ENCODE data around the gene KRTCAP3.

The KRTCAP3 gene

DNA sequence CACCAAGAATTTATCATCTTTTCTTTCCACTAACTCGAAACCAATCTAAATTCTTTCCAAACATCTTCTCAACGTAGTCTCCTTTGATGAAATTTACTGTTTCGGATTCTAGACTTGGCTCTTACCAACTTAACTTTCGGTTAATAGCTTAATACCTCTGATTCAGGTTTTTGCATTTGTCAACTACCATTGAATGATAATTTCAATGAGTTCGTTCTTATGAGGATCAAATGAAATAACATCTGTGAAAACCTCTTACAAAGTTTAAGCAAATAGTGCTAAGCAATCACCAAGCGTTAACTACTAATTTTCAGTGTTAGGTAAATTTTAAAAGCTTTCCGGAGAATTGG is 14.3 kb upstream of the KRTCAP3 start:
- H3K4me1 Mint-ChIP-seq (ENCODE audit: low read depth): peaks cover 35% of the 10 kb centered on the region
- peak overlapping the region; percentile 95 for H3K4me3 Mint-ChIP-seq
- no peaks in the 10 kb centered on the region for H3K27me3 Mint-ChIP-seq
- H3K9me3 Mint-ChIP-seq (ENCODE audit: low read depth): no peaks in the 10 kb centered on the region
- H3K36me3 Mint-ChIP-seq: no peaks in the 10 kb centered on the region
- peak overlapping the region; percentile 97 for H3K27ac Mint-ChIP-seq

DNA sequence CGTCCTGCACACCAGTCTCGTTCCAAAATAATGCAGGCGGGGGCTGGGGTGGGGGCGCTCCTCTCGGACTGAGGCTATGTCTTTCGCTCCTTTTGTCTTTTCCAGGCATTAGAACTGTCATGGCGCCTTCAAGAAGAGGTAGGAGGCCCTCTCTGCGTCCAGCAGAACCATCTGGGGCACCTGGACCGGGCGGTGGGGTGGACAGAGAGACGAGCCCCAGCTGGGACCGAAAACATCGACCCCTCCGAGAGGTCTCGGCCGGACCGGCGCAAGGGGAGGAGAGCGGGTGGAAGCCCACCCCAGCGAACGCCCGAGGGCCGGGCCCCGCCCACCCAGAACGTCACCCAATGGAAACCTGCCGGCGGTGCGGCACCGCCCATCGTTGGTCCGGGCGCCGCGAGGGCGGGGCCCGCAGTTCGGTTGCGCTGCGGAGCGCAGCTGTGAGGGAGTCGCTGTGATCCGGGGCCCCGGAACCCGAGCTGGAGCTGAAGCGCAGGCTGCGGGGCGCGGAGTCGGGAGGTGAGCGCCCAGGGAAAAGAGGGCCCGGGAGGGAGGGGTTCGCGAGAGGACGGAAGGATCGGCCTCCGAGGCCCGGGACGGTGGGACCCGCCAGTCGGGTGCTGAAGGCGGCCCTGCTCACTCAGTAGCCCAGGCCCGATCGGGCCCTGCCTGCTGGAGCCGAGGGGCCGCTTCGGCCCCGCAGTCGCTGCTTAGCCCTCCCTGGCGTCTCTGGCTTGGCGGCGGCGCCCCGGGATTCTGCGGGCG is 13.8 kb upstream of the KRTCAP3 start, which contains the start of gene NRBP1:
NRBP1 (plus strand) TSS at position 419 of the 765 bp plus-strand sequence. CDS start 4,643 bp downstream, outside the sequence.
- Mint-ChIP-seq H3K27ac (peak within 1 kb of the TSS; percentile 97), H3K27me3 (no peaks in the 10 kb centered on the region), H3K4me3 (peak within 1 kb of the TSS; percentile 98), H3K9me3 (ENCODE audit: low read depth) (no peaks in the 10 kb centered on the region), H3K4me1 (ENCODE audit: low read depth) (peaks cover 40% of the 10 kb centered on the region), H3K36me3 (no peaks in the 10 kb centered on the region)

DNA sequence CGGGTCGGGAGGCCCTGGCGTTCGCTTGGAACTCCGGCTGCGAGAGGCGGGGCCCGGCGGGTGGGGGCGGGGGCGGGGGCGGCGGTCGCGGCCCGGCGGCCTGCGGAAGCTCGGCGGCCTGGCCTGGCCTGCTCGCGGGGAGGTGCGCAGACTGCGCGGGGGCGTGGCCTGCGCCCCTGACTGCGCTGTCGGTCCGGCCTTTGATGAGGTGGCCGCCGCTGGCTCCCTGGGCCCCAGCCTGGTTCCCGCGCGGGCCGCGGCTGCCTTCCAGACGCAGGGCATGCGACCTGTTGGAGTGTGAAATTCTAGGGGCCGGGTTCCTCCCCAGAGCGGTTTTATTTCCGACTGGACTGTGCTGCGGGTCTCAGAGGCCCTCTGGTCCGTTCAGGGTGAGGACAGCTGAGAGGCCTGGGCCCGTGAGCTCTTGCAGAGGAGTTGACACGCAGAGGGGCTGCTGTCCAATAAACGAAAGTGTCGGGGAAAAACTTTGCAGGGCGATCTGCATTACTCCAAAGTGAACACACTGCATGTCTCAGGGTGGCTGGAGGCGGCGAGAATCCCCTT is 13.1 kb upstream of the KRTCAP3 start:
- Mint-ChIP-seq H3K36me3 (peaks cover 3% of the 10 kb centered on the region), H3K9me3 (ENCODE audit: low read depth) (no peaks in the 10 kb centered on the region), H3K27me3 (no peaks in the 10 kb centered on the region), H3K4me1 (ENCODE audit: low read depth) (peaks cover 43% of the 10 kb centered on the region), H3K27ac (peak overlapping the region; percentile 94), H3K4me3 (peak overlapping the region; percentile 98)

DNA sequence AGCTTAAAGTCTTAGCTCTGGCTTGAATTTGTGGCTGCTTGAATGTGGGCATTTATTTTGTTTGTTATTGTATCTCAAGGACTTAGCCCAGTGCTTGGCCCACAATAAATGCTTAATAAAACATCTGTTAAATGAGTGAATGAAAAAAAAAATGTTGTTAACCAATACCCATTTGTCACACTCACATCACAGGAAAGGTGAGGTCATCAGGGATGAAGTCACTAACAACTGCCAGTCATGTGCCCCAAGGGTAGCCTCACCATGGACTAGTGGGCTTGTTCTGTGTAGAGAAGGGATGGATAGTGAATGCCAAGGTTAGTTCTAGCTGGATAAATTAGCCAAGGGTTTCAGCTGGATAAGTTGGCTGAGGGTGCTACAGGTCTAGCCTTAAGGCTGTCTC is 10.8 kb upstream of the KRTCAP3 start:
- no peaks in the 10 kb centered on the region for H3K9me3 Mint-ChIP-seq (ENCODE audit: low read depth)
- peak overlapping the region; percentile 78 for H3K4me3 Mint-ChIP-seq
- H3K27ac Mint-ChIP-seq: peak overlapping the region; percentile 94
- no peaks in the 10 kb centered on the region for H3K27me3 Mint-ChIP-seq
- peaks cover 6% of the 10 kb centered on the region for H3K36me3 Mint-ChIP-seq
- peaks cover 43% of the 10 kb centered on the region for H3K4me1 Mint-ChIP-seq (ENCODE audit: low read depth)

DNA sequence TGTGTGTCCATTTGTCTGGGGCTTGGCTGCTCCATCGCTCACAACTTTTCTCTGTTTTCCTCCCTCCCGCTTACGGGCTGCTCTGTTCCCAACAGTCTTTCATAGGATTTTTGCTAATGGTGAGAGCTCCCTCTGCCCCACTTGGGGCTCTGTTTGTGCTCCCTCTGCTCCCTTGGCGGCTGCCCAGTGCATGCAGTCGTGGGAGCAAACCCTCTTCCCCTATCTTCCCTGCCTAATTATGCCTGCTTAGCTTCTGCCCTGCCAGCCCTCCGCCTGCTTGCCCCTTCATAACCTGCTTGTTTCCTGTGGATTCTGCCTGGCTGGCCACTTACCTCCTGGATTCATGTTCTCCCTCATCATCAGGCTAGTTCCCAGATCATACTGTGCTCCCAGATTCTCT is 6.6 kb upstream of the KRTCAP3 start:
- Mint-ChIP-seq H3K4me3 (no peak overlapping the region), H3K27me3 (no peaks in the 10 kb centered on the region), H3K27ac (no peak overlapping the region), H3K9me3 (ENCODE audit: low read depth) (no peaks in the 10 kb centered on the region), H3K4me1 (ENCODE audit: low read depth) (peaks cover 23% of the 10 kb centered on the region), H3K36me3 (peaks cover 12% of the 10 kb centered on the region)

DNA sequence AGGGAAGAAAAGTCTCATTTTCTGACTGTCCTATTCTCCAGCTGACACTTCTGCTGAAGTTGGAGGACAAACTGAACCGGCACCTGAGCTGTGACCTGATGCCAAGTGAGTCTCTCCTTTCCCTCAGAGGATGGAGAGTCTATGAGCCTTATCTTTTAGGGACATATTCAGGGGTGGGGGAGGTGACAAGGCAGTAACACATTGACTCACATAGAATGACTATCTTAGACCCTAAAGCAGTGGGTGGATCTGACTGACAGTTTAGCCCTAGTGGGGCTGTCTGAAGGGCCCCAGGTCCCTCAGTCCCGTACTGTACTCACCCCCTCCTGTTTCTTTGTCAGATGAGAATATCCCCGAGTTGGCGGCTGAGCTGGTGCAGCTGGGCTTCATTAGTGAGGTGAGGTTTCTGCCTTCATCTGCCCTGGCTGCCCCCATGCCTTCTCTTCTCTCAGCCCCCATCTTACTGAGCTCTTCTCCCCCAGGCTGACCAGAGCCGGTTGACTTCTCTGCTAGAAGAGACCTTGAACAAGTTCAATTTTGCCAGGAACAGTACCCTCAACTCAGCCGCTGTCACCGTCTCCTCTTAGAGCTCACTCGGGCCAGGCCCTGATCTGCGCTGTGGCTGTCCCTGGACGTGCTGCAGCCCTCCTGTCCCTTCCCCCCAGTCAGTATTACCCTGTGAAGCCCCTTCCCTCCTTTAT is 805 bp upstream of the KRTCAP3 start:
- Mint-ChIP-seq H3K4me3 (no peak overlapping the region), H3K4me1 (ENCODE audit: low read depth) (peaks cover 6% of the 10 kb centered on the region), H3K9me3 (ENCODE audit: low read depth) (no peaks in the 10 kb centered on the region), H3K36me3 (peaks cover 8% of the 10 kb centered on the region), H3K27ac (no peak overlapping the region), H3K27me3 (no peaks in the 10 kb centered on the region)

DNA sequence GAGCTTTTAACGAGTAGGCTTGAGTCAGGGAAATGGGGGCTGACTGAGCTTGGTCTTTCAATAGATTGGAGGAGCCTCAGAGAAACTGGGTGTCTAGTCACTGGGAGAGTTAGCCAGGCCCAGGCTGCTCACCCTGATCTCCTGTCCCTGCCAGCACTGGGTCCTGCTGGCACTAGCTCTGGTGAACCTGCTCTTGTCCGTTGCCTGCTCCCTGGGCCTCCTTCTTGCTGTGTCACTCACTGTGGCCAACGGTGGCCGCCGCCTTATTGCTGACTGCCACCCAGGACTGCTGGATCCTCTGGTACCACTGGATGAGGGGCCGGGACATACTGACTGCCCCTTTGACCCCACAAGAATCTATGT is 720 bp downstream of the KRTCAP3 start:
- Mint-ChIP-seq H3K27ac (no peak overlapping the region), H3K36me3 (peaks cover 8% of the 10 kb centered on the region), H3K27me3 (no peaks in the 10 kb centered on the region), H3K4me1 (ENCODE audit: low read depth) (peaks cover 6% of the 10 kb centered on the region), H3K4me3 (no peak overlapping the region), H3K9me3 (ENCODE audit: low read depth) (no peaks in the 10 kb centered on the region)

DNA sequence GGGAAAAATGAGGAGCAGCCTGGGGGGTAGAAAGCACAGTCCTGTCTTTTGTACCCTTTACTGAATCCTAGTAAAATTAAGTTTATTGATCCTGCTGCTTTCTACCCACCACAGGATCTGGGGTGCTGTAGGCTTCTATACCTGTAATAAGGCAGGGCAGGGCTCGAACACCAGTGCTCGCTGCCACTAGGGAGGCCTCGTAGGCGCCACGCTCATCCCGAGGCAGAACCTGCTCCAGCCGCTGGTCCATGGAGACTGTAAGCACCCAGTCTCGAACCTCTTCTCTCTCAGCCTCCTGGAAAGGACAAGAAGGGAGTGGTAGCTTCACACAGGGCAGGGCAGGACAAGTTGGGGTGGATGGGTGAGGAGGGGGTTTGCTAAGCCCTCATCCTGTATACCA is 3.0 kb downstream of the KRTCAP3 start:
- H3K4me1 Mint-ChIP-seq (ENCODE audit: low read depth): peaks cover 6% of the 10 kb centered on the region
- H3K27me3 Mint-ChIP-seq: no peaks in the 10 kb centered on the region
- no peak overlapping the region for H3K27ac Mint-ChIP-seq
- peaks cover 6% of the 10 kb centered on the region for H3K36me3 Mint-ChIP-seq
- H3K4me3 Mint-ChIP-seq: no peak overlapping the region
- H3K9me3 Mint-ChIP-seq (ENCODE audit: low read depth): no peaks in the 10 kb centered on the region

DNA sequence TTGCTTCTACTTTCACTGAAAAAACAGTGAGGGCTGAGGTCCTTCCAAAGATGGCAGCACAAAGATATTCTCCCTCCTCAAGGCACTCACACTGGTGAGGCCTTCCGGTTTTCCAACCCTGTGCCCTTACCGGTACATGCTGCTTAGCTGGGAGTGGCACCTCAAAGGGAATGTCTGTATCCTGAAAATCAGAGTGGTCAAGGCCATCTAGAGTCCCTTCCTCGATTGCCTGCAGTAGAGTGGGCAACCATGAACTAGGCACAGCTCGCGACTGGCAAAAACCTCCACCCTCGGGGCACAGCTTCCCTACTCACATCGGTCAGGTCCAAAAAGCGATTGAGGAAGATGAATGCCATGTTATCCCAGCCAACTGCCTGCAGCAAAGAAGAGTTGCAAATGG is 3.4 kb downstream of the KRTCAP3 start:
- Mint-ChIP-seq H3K36me3 (peaks cover under 1% of the 10 kb centered on the region), H3K4me3 (no peak overlapping the region), H3K4me1 (ENCODE audit: low read depth) (peaks cover 6% of the 10 kb centered on the region), H3K27ac (peak overlapping the region; percentile 16), H3K9me3 (ENCODE audit: low read depth) (no peaks in the 10 kb centered on the region), H3K27me3 (no peaks in the 10 kb centered on the region)

DNA sequence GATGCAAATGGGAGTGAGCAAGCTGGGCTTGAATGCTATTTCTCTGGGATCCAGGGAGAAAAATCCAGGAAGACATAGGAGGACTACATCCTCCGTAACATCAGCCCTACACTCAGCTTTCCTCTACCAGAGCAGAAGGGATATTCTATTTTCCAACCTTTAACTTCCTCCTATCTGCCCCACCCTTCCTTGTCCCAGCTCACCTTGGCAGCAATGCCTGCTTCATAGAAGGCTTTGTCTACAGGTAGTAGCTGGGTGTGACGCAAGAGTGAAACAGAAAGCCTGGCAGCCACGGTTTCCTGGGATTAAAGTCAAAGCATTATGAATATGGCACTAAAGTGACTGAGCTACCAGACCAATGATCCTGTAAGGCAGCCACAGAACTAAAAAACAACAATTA is 3.9 kb downstream of the KRTCAP3 start:
- H3K4me3 Mint-ChIP-seq: no peak overlapping the region
- H3K4me1 Mint-ChIP-seq (ENCODE audit: low read depth): peaks cover 6% of the 10 kb centered on the region
- peaks cover under 1% of the 10 kb centered on the region for H3K36me3 Mint-ChIP-seq
- no peaks in the 10 kb centered on the region for H3K27me3 Mint-ChIP-seq
- H3K9me3 Mint-ChIP-seq (ENCODE audit: low read depth): no peaks in the 10 kb centered on the region
- H3K27ac Mint-ChIP-seq: peak overlapping the region; percentile 16

DNA sequence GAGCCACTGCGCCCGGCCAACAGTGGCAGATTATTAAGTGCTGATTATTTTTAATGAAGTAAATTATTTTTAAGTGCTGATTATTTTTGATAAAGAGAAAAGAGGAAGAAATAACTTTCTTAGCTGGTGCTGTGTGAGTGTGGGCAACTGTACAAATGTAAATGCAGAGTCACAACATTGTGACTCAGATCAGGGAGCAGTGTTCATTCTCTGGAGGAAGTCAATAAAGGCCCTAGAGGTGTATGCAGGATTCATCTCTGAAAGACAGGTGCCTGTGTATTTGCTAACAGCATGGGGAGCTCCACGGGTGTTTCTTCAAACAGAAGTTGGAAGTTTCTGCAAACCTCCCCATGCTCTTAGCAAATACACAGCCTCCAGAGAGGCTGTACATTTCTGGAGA is 6.2 kb downstream of the KRTCAP3 start:
- no peaks in the 10 kb centered on the region for H3K9me3 Mint-ChIP-seq (ENCODE audit: low read depth)

DNA sequence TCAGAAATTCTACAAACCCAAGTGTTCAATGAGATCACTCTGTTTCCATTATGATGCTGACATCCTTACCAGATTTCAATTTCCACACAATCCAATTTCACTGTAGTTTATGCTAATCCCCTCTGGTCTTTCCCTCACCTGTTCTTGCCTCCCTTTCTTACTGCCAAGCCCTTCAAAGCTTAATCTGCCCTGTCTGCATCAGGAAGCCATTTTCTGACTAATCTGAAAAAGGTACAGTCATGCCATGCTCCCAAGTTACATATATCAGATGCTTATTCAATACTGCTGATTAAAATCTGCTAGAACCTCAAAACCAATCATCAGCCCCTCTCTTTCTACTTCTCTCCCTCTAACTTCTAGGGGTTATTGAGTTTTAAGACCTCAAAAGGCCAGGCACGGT is 8.9 kb downstream of the KRTCAP3 start:
- Mint-ChIP-seq H3K4me3 (no peak overlapping the region), H3K9me3 (ENCODE audit: low read depth) (no peaks in the 10 kb centered on the region), H3K36me3 (peaks cover 5% of the 10 kb centered on the region), H3K27me3 (no peaks in the 10 kb centered on the region), H3K27ac (no peak overlapping the region), H3K4me1 (ENCODE audit: low read depth) (peaks cover 3% of the 10 kb centered on the region)

More for the DNA sequence above, 6.2 kb downstream of the KRTCAP3 start:
- Mint-ChIP-seq H3K4me1 (ENCODE audit: low read depth) (peaks cover 6% of the 10 kb centered on the region), H3K27ac (no peak overlapping the region), H3K27me3 (no peaks in the 10 kb centered on the region), H3K4me3 (no peak overlapping the region), H3K36me3 (peaks cover 2% of the 10 kb centered on the region)

DNA sequence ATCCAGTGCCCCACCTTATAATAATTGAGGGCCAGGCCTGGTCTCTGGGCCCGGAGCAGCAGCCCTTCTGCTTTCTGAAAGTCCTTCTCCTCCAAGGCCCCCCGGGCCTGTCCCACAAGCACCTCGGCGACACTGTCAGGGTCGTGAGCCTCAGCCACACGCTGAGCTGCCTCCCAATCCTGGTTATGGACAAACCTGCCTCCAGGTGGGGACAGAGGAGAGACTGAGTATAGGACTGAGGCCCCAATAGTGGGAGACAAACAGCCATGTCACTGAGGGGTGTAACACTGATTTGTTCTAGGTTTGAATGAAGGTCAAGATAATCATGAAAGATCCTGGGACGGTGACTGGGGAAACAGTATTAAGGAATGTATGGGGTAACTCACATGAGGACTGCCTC is 11.8 kb downstream of the KRTCAP3 start:
- no peaks in the 10 kb centered on the region for H3K27me3 Mint-ChIP-seq
- peaks cover 5% of the 10 kb centered on the region for H3K36me3 Mint-ChIP-seq
- H3K9me3 Mint-ChIP-seq (ENCODE audit: low read depth): no peaks in the 10 kb centered on the region
- no peaks in the 10 kb centered on the region for H3K4me1 Mint-ChIP-seq (ENCODE audit: low read depth)
- no peak overlapping the region for H3K27ac Mint-ChIP-seq
- H3K4me3 Mint-ChIP-seq: no peak overlapping the region

DNA sequence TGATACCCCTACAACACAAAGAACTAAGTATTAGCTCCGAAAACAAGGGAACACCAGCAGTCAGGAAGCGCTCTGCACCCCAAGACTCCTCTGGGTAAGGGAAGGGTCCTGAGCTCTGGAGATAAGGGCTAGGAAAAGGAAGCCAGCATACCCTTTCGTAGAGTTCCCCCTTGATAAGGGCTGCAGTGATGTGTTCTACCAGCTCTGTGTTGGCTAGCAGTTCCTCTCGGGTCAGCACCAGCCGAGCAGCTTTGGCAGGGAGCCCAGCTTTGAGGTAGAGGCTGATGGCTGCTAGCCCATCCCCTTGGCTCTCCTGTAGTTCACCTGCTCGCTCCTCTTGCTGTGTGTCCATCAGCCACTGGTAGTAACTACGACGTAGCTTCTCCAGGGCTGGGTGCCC is 18.9 kb downstream of the KRTCAP3 start:
- Mint-ChIP-seq H3K4me1 (ENCODE audit: low read depth) (no peaks in the 10 kb centered on the region), H3K9me3 (ENCODE audit: low read depth) (no peaks in the 10 kb centered on the region), H3K4me3 (no peak overlapping the region), H3K36me3 (peaks cover 13% of the 10 kb centered on the region), H3K27me3 (no peaks in the 10 kb centered on the region), H3K27ac (no peak overlapping the region)

DNA sequence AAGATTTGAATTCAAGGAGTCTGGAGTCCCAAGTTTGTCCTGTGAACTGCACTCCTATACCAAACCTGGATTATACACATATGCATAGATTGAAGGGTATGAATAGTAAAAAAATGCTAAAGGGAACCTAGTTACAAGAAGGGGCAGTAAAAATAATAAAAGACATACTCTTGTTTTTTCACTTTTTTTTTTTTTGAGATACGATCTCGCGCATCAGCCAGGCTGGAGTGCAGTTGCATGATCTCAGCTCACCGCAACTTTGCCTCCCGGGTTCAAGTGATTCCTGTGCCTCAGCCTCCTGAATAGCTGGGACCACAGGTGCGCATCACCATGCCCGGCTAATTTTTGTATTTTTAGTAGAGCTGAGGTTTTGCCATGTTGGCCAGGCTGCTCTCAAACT is 22.3 kb downstream of the KRTCAP3 start:
- no peaks in the 10 kb centered on the region for H3K27me3 Mint-ChIP-seq
- H3K36me3 Mint-ChIP-seq: peaks cover 13% of the 10 kb centered on the region
- no peak overlapping the region for H3K4me3 Mint-ChIP-seq
- no peak overlapping the region for H3K27ac Mint-ChIP-seq
- H3K9me3 Mint-ChIP-seq (ENCODE audit: low read depth): no peaks in the 10 kb centered on the region
- H3K4me1 Mint-ChIP-seq (ENCODE audit: low read depth): no peaks in the 10 kb centered on the region

All from activated naive CD8-positive, alpha-beta T cell (primary cell).